Measurements from ENCODE around the gene TOX3.
A peak's percentile ranks its signal among the peaks of the same experiment; 100 is the strongest.

The TOX3 gene

DNA sequence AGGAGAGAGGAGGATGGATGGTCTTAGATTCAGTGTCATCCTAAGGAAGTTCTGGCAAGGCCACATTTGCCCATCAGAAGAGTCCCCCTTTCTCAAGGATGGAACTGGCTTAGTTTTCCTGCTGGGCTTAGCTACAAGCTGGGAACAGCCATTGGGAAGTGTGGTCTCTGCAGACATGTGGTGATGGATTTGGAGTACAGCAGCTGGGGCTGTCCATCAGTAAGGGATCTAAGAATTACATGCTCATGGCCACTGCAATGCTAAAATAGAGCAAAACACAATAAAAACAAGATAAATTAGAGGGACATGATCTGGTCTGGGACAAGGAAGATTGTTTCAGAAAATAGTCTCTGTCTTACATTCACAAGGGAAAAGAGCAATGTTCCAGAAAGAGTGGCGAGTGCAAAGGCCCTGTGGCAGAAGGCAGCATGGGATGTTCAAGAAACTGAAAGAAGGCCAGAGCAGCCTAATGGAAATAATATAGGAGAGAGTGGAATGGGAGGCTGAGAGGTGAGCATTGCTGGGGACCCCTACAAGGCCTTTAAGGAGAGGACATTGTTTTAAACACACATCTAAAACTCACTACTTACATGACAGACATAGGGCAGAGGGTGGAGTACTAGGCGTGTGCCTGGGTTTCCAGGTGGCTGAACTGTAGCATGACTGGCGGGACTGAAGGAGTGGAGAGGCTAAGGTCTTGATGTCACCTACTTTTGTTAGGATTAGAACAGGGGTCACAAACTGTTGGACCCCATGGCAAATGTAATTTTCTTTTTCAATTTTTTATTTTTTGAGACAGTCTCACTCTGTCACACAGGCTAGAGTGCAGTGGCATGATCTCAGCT, 17.0 kb upstream of the TOX3 start:
- Histone ChIP-seq H3K36me3 (ENCODE audit: control insufficient read depth in 1 of 2, insufficient read depth in 2 of 2, low read length in 2 of 2) (no peaks in the 10 kb centered on the region), H3K9me3 (ENCODE audit: control insufficient read depth in 1 of 2, low read length in 2 of 2) (no peaks in the 10 kb centered on the region)

DNA sequence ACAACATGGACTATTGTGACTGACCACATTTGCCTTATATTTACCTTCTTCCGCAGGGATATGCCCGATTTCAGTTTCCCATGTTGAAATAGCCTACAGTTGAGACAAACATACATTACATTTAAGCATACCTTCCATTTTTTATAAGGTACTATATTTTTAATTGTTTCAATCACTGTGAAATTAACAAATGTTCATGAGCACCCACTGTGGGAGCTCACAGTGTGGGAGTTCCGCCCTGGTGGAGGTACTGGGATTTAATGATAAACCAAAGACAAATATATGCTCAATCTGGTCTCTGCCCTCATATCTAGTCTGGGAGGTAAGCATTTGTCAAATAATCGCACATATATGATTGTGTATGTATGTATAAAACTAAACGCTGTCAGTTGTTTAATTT, 15.8 kb upstream of the TOX3 start:
- H3K27ac ChIP-seq (ENCODE audit: low read depth, low read length) = no peak overlapping the region
- no peaks in the 10 kb centered on the region for H3K27me3 ChIP-seq (ENCODE audit: control insufficient read depth in 1 of 2, insufficient read depth in 2 of 2, low read length in 2 of 2)
- H3K36me3 ChIP-seq (ENCODE audit: control insufficient read depth in 1 of 2, insufficient read depth in 2 of 2, low read length in 2 of 2) = no peaks in the 10 kb centered on the region
- H3K4me3 ChIP-seq (ENCODE audit: low read depth in 1 of 2, low read length in 2 of 2) = peak overlapping the region in 1 of 2 donors; percentile 33
- peak overlapping the region in 1 of 2 donors; percentile 32 for H3K9ac ChIP-seq (ENCODE audit: low read depth in 1 of 2, low read length in 2 of 2)
- peaks cover 31 to 58% of the 10 kb centered on the region in 2 donors for H3K4me1 ChIP-seq (ENCODE audit: control insufficient read depth in 1 of 2, insufficient read depth in 2 of 2, low read length in 2 of 2)
- no peaks in the 10 kb centered on the region for H3K9me3 ChIP-seq (ENCODE audit: control insufficient read depth in 1 of 2, low read length in 2 of 2)

More for the DNA sequence above, 17.0 kb upstream of the TOX3 start:
- H3K9ac ChIP-seq (ENCODE audit: low read depth in 1 of 2, low read length in 2 of 2) = no peak overlapping the region
- H3K4me1 ChIP-seq (ENCODE audit: control insufficient read depth in 1 of 2, insufficient read depth in 2 of 2, low read length in 2 of 2) = peaks cover 31 to 54% of the 10 kb centered on the region in 2 donors
- H3K27ac ChIP-seq (ENCODE audit: low read depth, low read length) = no peak overlapping the region
- H3K4me3 ChIP-seq (ENCODE audit: low read depth in 1 of 2, low read length in 2 of 2) = no peak overlapping the region
- no peaks in the 10 kb centered on the region for H3K27me3 ChIP-seq (ENCODE audit: control insufficient read depth in 1 of 2, insufficient read depth in 2 of 2, low read length in 2 of 2)

DNA sequence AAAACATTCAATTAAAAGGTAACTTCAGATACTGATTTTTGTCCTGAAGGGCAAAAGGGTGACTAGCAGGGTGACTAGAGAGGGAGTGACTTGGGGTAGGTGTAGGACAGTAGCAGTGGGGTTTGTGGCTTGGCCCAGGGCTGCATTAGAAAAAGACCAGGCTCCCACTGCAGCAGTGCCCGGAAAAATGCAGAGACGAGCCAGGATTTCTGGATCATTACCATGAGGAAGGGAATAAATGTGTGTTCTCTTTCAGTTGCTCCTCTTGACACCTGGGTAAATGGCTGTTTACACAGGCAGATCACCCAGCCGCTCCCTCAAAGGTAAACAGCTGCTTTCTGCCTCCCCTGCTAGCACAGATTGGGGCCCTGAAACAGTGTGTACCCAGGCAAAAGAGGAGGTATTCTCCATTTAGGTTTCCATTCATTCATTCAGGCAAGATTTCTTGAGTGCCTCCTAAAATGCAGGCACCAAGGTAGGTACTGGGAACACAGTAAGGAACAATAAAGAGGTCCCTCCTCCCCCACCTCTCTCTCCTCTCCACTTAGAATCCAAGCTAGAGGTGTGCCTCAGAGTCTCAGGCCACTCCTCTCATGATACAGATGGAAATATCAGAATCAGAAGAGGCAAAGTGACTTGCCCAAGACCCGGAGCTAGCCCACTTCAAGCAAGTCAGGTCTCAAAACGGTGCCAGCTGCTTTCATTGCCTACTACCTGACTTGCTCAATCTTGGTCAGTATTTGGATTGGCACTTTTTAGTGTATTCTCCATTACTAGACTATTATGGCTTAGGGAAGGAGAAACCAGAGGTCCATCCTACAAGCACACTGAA, 15.2 kb upstream of the TOX3 start:
- H3K9ac ChIP-seq (ENCODE audit: low read depth in 1 of 2, low read length in 2 of 2) = peak overlapping the region; percentile 32 to 45
- H3K27ac ChIP-seq (ENCODE audit: low read depth, low read length) = peak overlapping the region; percentile 76
- peak overlapping the region in 1 of 2 donors; percentile 33 for H3K4me3 ChIP-seq (ENCODE audit: low read depth in 1 of 2, low read length in 2 of 2)
- no peaks in the 10 kb centered on the region for H3K36me3 ChIP-seq (ENCODE audit: control insufficient read depth in 1 of 2, insufficient read depth in 2 of 2, low read length in 2 of 2)
- peaks cover 31 to 64% of the 10 kb centered on the region in 2 donors for H3K4me1 ChIP-seq (ENCODE audit: control insufficient read depth in 1 of 2, insufficient read depth in 2 of 2, low read length in 2 of 2)
- no peaks in the 10 kb centered on the region for H3K9me3 ChIP-seq (ENCODE audit: control insufficient read depth in 1 of 2, low read length in 2 of 2)
- H3K27me3 ChIP-seq (ENCODE audit: control insufficient read depth in 1 of 2, insufficient read depth in 2 of 2, low read length in 2 of 2) = no peaks in the 10 kb centered on the region

DNA sequence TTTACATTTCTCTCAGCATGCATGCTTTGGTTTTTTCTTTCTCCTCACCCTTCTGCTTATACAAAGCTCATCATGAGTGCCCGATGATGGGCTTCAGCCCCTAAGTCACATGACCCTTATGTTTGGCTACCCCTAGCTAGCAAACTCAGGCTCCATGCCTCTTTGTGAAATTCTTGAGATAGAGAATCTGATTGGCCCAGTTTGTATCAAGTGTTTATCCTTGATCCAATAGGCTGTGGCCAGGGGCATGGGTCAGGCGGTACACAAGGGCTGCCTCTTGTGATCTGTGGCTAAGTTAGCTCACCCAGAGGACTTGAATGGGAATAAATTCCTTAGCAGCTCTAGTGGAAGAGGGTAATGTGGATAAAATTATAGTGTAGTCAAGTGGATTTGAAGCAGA, 11.5 kb upstream of the TOX3 start:
- no peak overlapping the region for H3K9ac ChIP-seq (ENCODE audit: low read depth in 1 of 2, low read length in 2 of 2)
- no peak overlapping the region for H3K4me3 ChIP-seq (ENCODE audit: low read depth in 1 of 2, low read length in 2 of 2)
- H3K36me3 ChIP-seq (ENCODE audit: control insufficient read depth in 1 of 2, insufficient read depth in 2 of 2, low read length in 2 of 2) = no peaks in the 10 kb centered on the region
- H3K9me3 ChIP-seq (ENCODE audit: control insufficient read depth in 1 of 2, low read length in 2 of 2) = no peaks in the 10 kb centered on the region
- H3K4me1 ChIP-seq (ENCODE audit: control insufficient read depth in 1 of 2, insufficient read depth in 2 of 2, low read length in 2 of 2) = peaks cover 23 to 50% of the 10 kb centered on the region in 2 donors
- H3K27me3 ChIP-seq (ENCODE audit: control insufficient read depth in 1 of 2, insufficient read depth in 2 of 2, low read length in 2 of 2) = no peaks in the 10 kb centered on the region
- no peak overlapping the region for H3K27ac ChIP-seq (ENCODE audit: low read depth, low read length)

DNA sequence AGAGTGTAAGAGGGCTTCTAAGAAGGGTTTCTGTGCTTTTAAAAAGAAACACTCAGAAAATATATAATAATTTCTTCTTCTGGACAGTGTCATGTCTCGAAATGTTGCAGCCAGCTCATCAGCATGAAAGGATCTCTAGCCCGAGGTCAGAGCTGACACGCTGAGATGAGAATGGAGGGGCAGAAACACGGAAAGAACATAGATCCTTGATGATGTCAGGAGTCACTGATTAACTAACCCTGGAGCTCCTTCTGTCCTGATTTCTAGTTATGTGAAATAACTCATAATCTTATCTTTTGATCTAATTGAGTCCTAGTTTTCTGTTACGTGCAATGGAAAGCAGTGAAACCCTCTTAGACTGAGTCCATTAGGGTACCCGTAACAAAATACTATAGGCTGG, 10.3 kb upstream of the TOX3 start:
- no peaks in the 10 kb centered on the region for H3K27me3 ChIP-seq (ENCODE audit: control insufficient read depth in 1 of 2, insufficient read depth in 2 of 2, low read length in 2 of 2)
- no peak overlapping the region for H3K9ac ChIP-seq (ENCODE audit: low read depth in 1 of 2, low read length in 2 of 2)
- H3K27ac ChIP-seq (ENCODE audit: low read depth, low read length) = no peak overlapping the region
- no peaks in the 10 kb centered on the region for H3K36me3 ChIP-seq (ENCODE audit: control insufficient read depth in 1 of 2, insufficient read depth in 2 of 2, low read length in 2 of 2)
- peaks cover 18 to 50% of the 10 kb centered on the region in 2 donors for H3K4me1 ChIP-seq (ENCODE audit: control insufficient read depth in 1 of 2, insufficient read depth in 2 of 2, low read length in 2 of 2)
- no peaks in the 10 kb centered on the region for H3K9me3 ChIP-seq (ENCODE audit: control insufficient read depth in 1 of 2, low read length in 2 of 2)
- no peak overlapping the region for H3K4me3 ChIP-seq (ENCODE audit: low read depth in 1 of 2, low read length in 2 of 2)

DNA sequence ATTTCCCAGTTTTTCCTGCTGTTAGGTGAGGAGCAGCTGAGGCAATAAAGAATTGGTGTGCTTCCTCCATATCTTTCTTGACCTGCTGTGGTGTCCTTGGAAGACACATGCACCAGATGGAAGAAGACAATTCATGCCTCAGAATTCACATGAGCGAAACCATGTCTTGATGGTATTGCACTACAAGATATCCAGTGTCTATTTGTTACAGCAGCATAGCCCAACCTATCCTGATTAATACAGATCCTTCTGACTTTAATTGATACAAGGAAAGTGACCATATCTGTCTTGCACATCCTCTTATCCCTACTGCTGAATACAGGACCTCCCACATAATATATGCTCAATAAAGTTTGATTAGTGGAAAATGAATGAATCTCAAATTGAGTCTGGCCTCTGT, 9.1 kb upstream of the TOX3 start:
- no peak overlapping the region for H3K27ac ChIP-seq (ENCODE audit: low read depth, low read length)
- H3K4me3 ChIP-seq (ENCODE audit: low read depth in 1 of 2, low read length in 2 of 2) = no peak overlapping the region
- H3K9ac ChIP-seq (ENCODE audit: low read depth in 1 of 2, low read length in 2 of 2) = no peak overlapping the region
- no peaks in the 10 kb centered on the region for H3K36me3 ChIP-seq (ENCODE audit: control insufficient read depth in 1 of 2, insufficient read depth in 2 of 2, low read length in 2 of 2)
- H3K4me1 ChIP-seq (ENCODE audit: control insufficient read depth in 1 of 2, insufficient read depth in 2 of 2, low read length in 2 of 2) = peaks cover 8 to 42% of the 10 kb centered on the region in 2 donors
- no peaks in the 10 kb centered on the region for H3K27me3 ChIP-seq (ENCODE audit: control insufficient read depth in 1 of 2, insufficient read depth in 2 of 2, low read length in 2 of 2)
- H3K9me3 ChIP-seq (ENCODE audit: control insufficient read depth in 1 of 2, low read length in 2 of 2) = no peaks in the 10 kb centered on the region

DNA sequence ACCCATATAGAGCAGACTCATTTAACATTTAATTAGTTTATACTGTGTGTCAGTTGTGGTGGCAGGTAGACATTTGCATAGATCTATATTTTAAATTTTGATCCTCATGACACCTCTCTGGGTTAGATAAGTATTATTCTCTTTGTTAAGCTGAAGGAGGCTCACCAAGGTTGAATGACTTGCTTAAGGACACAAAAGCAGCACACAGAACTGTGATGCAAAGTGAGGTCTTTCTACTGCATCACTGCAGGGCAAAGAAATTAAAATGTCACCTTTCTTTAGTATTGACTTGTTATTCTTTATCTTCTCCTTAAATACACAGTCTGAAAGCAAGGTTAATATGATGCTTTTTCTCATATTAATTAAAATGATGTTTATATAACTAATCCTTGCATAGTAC, 8.6 kb upstream of the TOX3 start:
- Histone ChIP-seq H3K27ac (ENCODE audit: low read depth, low read length) (no peak overlapping the region), H3K27me3 (ENCODE audit: control insufficient read depth in 1 of 2, insufficient read depth in 2 of 2, low read length in 2 of 2) (no peaks in the 10 kb centered on the region), H3K4me1 (ENCODE audit: control insufficient read depth in 1 of 2, insufficient read depth in 2 of 2, low read length in 2 of 2) (peaks cover 8 to 38% of the 10 kb centered on the region in 2 donors), H3K36me3 (ENCODE audit: control insufficient read depth in 1 of 2, insufficient read depth in 2 of 2, low read length in 2 of 2) (no peaks in the 10 kb centered on the region), H3K9ac (ENCODE audit: low read depth in 1 of 2, low read length in 2 of 2) (no peak overlapping the region), H3K4me3 (ENCODE audit: low read depth in 1 of 2, low read length in 2 of 2) (no peak overlapping the region), H3K9me3 (ENCODE audit: control insufficient read depth in 1 of 2, low read length in 2 of 2) (no peaks in the 10 kb centered on the region)

DNA sequence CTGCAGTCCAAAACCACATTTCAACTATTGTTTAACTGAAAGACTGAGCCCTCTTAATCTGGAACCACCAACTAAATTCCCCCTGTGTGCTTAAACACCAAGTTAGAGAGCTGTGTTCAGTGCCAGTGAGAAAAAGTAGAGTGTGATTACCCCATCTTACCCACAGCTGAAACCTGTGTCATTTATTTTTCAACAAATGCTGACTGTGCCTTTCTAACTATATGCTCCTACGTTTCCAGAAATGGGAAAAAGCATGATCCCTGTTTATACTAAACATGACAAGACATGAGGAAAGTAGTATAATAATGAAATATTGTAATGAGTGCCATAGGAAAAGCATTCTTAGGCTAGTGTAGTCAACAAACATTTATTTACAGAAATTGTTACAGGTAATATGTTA, 7.4 kb upstream of the TOX3 start:
- Histone ChIP-seq H3K36me3 (ENCODE audit: control insufficient read depth in 1 of 2, insufficient read depth in 2 of 2, low read length in 2 of 2) (no peaks in the 10 kb centered on the region), H3K27ac (ENCODE audit: low read depth, low read length) (no peak overlapping the region), H3K4me3 (ENCODE audit: low read depth in 1 of 2, low read length in 2 of 2) (no peak overlapping the region), H3K9me3 (ENCODE audit: control insufficient read depth in 1 of 2, low read length in 2 of 2) (no peaks in the 10 kb centered on the region), H3K27me3 (ENCODE audit: control insufficient read depth in 1 of 2, insufficient read depth in 2 of 2, low read length in 2 of 2) (no peaks in the 10 kb centered on the region), H3K4me1 (ENCODE audit: control insufficient read depth in 1 of 2, insufficient read depth in 2 of 2, low read length in 2 of 2) (peaks cover 0 to 29% of the 10 kb centered on the region in 2 donors), H3K9ac (ENCODE audit: low read depth in 1 of 2, low read length in 2 of 2) (no peak overlapping the region)

DNA sequence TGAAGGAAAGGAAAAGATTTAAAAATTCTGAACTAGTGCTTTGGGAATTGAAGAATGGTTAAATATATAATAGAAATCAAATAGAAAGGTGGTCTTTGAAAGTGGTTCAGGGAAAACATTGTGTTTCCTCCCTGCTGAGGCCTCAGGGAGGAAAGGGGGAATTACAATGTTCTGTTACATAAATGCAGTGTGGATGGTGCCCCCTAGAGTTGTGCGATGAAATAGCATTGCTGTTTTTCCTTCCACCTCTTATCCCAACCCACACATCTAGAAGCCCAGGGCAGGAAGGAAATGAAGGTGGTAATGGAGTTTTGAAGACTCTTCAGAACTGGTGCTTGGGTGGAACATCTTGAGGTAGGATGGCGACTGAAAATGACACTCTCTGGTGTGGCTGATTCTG, 6.4 kb upstream of the TOX3 start:
- Histone ChIP-seq H3K27ac (ENCODE audit: low read depth, low read length) (no peak overlapping the region), H3K9ac (ENCODE audit: low read depth in 1 of 2, low read length in 2 of 2) (no peak overlapping the region)

DNA sequence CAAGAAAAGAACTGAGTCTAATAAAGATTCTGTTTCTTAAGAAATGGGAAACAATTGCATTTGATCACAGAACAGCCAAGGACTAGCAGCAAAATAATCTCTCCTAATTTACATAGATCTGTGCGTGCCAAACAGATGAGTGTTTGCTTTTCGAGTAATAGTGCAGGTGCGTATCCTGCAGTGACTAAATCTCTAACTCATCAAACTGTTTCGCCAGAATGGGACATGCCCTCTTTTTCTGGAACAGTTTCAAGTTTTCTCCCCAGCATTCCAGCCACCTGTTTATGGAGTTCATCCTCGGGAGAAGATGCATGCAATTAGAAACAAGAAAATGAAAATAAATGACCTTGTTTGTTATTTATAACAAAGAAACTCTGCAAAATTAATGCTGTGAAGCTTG, 5.7 kb upstream of the TOX3 start:
- Histone ChIP-seq H3K27ac (ENCODE audit: low read depth, low read length) (no peak overlapping the region), H3K27me3 (ENCODE audit: control insufficient read depth in 1 of 2, insufficient read depth in 2 of 2, low read length in 2 of 2) (peaks cover 0 to 6% of the 10 kb centered on the region in 2 donors), H3K9me3 (ENCODE audit: control insufficient read depth in 1 of 2, low read length in 2 of 2) (no peaks in the 10 kb centered on the region), H3K4me3 (ENCODE audit: low read depth in 1 of 2, low read length in 2 of 2) (no peak overlapping the region), H3K9ac (ENCODE audit: low read depth in 1 of 2, low read length in 2 of 2) (no peak overlapping the region), H3K4me1 (ENCODE audit: control insufficient read depth in 1 of 2, insufficient read depth in 2 of 2, low read length in 2 of 2) (peaks cover 0 to 21% of the 10 kb centered on the region in 2 donors), H3K36me3 (ENCODE audit: control insufficient read depth in 1 of 2, insufficient read depth in 2 of 2, low read length in 2 of 2) (no peaks in the 10 kb centered on the region)

More for the DNA sequence above, 6.4 kb upstream of the TOX3 start:
- Histone ChIP-seq H3K9me3 (ENCODE audit: control insufficient read depth in 1 of 2, low read length in 2 of 2) (no peaks in the 10 kb centered on the region), H3K36me3 (ENCODE audit: control insufficient read depth in 1 of 2, insufficient read depth in 2 of 2, low read length in 2 of 2) (no peaks in the 10 kb centered on the region), H3K4me1 (ENCODE audit: control insufficient read depth in 1 of 2, insufficient read depth in 2 of 2, low read length in 2 of 2) (peaks cover 0 to 20% of the 10 kb centered on the region in 2 donors), H3K4me3 (ENCODE audit: low read depth in 1 of 2, low read length in 2 of 2) (no peak overlapping the region), H3K27me3 (ENCODE audit: control insufficient read depth in 1 of 2, insufficient read depth in 2 of 2, low read length in 2 of 2) (peaks cover 0 to 2% of the 10 kb centered on the region in 2 donors)

Data from duodenal mucosa (tissue), 2 donors.